Lower leg skin (tissue), 3 donors: ENCODE measurements around the gene MGMT.

ENCODE experiments used
- CTCF ChIP-seq, 3 donors: fragments of 450-650 bp; IDR thresholded peaks; one replicate each; pipeline ENCODE4 v1.5.1; 2016; ENCODE audit warnings: antibody characterized with exemption in 3 of 3, mild to moderate bottlenecking in 3 of 3, moderate library complexity in 2 of 3
- POLR2A ChIP-seq, 2 donors: fragments of 450-650 bp; IDR thresholded peaks; one replicate each; pipeline ENCODE4 v1.6.1; 2016 to 2017; ENCODE audit warnings: antibody characterized with exemption in 2 of 2, mild to moderate bottlenecking in 1 of 2, moderate library complexity in 1 of 2

- TF ChIP-seq CTCF (IDR thresholded peaks at IDR 0.05): no peak
- no peak for TF ChIP-seq POLR2A (IDR thresholded peaks at IDR 0.05)
Observed at GRCh38 chr10:129544205-129545202, 77.5 kb downstream of the MGMT start.
